CD4-positive, alpha-beta T cell (primary cell): ENCODE data around the gene MED9. TPM values are rescaled to one million over a fixed set of nuclear protein-coding genes. Genes with fewer than 3 reads are reported as not detected.

Experiments used
- ATAC-seq: fragments of 200-7000 bp; cut with Tn5 transposase; one replicate; pipeline ENCODE4 v1.10.0; 2022; ENCODE audit warnings: mild to moderate bottlenecking; ENCODE audit not compliant: poor library complexity
- CTCF ChIA-PET: fragments of 350-600 bp; sonication (Branson Sonifier 250); formaldehyde crosslinking; loops from one replicate; lab custom pipeline; 2021; ENCODE audit warnings: antibody characterized with exemption, inconsistent platforms; lab: Charles Lee
- POLR2A ChIA-PET: fragments of 350-600 bp; sonication (Branson Sonifier 250); formaldehyde crosslinking; loops from one replicate; lab custom pipeline; 2021; ENCODE audit warnings: antibody characterized with exemption, inconsistent platforms; lab: Charles Lee
- DNase-seq, 14 experiments: peaks; one replicate each; pipeline ENCODE4 v3.0.0-alpha.2; 2013 to 2020; ENCODE audit warnings: mixed read lengths in 2 of 14
- H3K27ac ChIP-seq, 2 donors: one replicate each; pipeline versions ENCODE4 v1.5.1 to v1.7.0; 2013; ENCODE audit warnings: low read length in 2 of 2, low read depth in 1 of 2, mild to moderate bottlenecking in 1 of 2
- H3K27me3 ChIP-seq, 2 experiments: 1 replicate in 1 of 2; 2 replicates in 1 of 2; pipeline versions ENCODE4 v1.6.1 to v1.7.0; 2013; ENCODE audit warnings: low read length in 2 of 2, control low read depth in 1 of 2, mild to moderate bottlenecking in 1 of 2, moderate library complexity in 1 of 2; ENCODE audit not compliant: insufficient read depth in 2 of 2, control insufficient read depth in 1 of 2
- H3K36me3 ChIP-seq: one replicate; pipeline ENCODE4 v1.6.1; 2013; ENCODE audit warnings: low read length, control low read depth; ENCODE audit not compliant: insufficient read depth
- H3K4me1 ChIP-seq: one replicate; pipeline ENCODE4 v1.6.1; 2013; ENCODE audit warnings: low read length, control low read depth; ENCODE audit not compliant: insufficient read depth
- H3K4me3 ChIP-seq: one replicate; pipeline ENCODE4 v1.5.1; 2013; ENCODE audit warnings: mild to moderate bottlenecking, low read length, moderate library complexity
- H3K9me3 ChIP-seq, 2 experiments: 1 replicate in 1 of 2; 2 replicates in 1 of 2; pipeline versions ENCODE4 v1.6.1 to v1.7.0; 2013; ENCODE audit warnings: low read length in 2 of 2, mild to moderate bottlenecking in 2 of 2, control low read depth in 1 of 2, moderate library complexity in 1 of 2; ENCODE audit not compliant: control insufficient read depth in 1 of 2, insufficient read depth in 1 of 2
- H3K27ac Mint-ChIP-seq: one replicate; pipeline ENCODE4 v1.8.0; 2020; ENCODE audit warnings: mixed read lengths
- H3K27me3 Mint-ChIP-seq: one replicate; pipeline ENCODE4 v1.8.0; 2021; ENCODE audit warnings: mixed read lengths
- H3K36me3 Mint-ChIP-seq: one replicate; pipeline ENCODE4 v1.8.0; 2021; ENCODE audit warnings: low read depth, mixed read lengths
- H3K4me1 Mint-ChIP-seq: one replicate; pipeline ENCODE4 v1.8.0; 2021; ENCODE audit warnings: low read depth, mixed read lengths
- H3K4me3 Mint-ChIP-seq: one replicate; pipeline ENCODE4 v1.8.0; 2020; ENCODE audit warnings: mild to moderate bottlenecking, mixed read lengths
- H3K9me3 Mint-ChIP-seq: one replicate; pipeline ENCODE4 v1.8.0; 2020; ENCODE audit warnings: mixed read lengths
- CTCF ChIP-seq: fragments of 200-600 bp; IDR thresholded peaks from one replicate; pipeline ENCODE4 v1.8.0; 2022; ENCODE audit warnings: antibody characterized with exemption, mild to moderate bottlenecking
- intact Hi-C, 2 experiments: fragments of 100-400 bp; cut with DNase I in 1 of 2; cut with micrococcal nuclease in 1 of 2; formaldehyde crosslinking; loops; one replicate each; pipeline versions ENCODE4 v1.15.1 to v1.9.0; 2023 to 2025; cut with DNase I, micrococcal nuclease
- total RNA-seq, 174 experiments: library from RNA in 2 of 174; stranded (reverse) in 2 of 174; gene quantifications; one replicate each; pipeline ENCODE4 v1.2.3 and lab custom pipeline; 2021 to 2026

MED9 gene
- total RNA-seq, 2 experiments from 2014 or later = 27.0 to 27.9 TPM

GRCh38 chr17:17469358-17469757 lies 7.4 kb upstream of the MED9 start:
- Mint-ChIP-seq H3K4me3 (no peak overlapping the region), H3K27ac (no peak overlapping the region), H3K27me3 (peaks cover 18% of the 10 kb centered on the region), H3K36me3 (no peaks in the 10 kb centered on the region), H3K4me1 (no peaks in the 10 kb centered on the region), H3K9me3 (no peaks in the 10 kb centered on the region)
- DNase-seq (no peak), ATAC-seq (no peak)
- Histone ChIP-seq H3K4me3 (no peak overlapping the region), H3K9me3 (no peaks in the 10 kb centered on the region), H3K4me1 (no peaks in the 10 kb centered on the region), H3K27ac (no peak overlapping the region), H3K36me3 (no peaks in the 10 kb centered on the region), H3K27me3 (peaks cover 8 to 11% of the 10 kb centered on the region in 2 experiments)
- ChIA-PET CTCF (no interaction called here), POLR2A (no interaction called here)
- TF ChIP-seq CTCF = no peak
- intact Hi-C loops = no loop called here

GRCh38 chr17:17469996-17470395 lies 6.8 kb upstream of the MED9 start:
- TF ChIP-seq CTCF = no peak
- H3K4me1 Mint-ChIP-seq = no peaks in the 10 kb centered on the region
- no peaks in the 10 kb centered on the region for H3K36me3 Mint-ChIP-seq
- no peaks in the 10 kb centered on the region for H3K36me3 ChIP-seq
- no peak overlapping the region for H3K4me3 Mint-ChIP-seq
- ChIA-PET CTCF (no interaction called here), POLR2A (no interaction called here)
- H3K4me1 ChIP-seq = no peaks in the 10 kb centered on the region
- no peak for ATAC-seq
- DNase-seq = no peak
- no peaks in the 10 kb centered on the region for H3K9me3 ChIP-seq
- intact Hi-C loops = no loop called here
- H3K27ac ChIP-seq = no peak overlapping the region
- H3K27me3 Mint-ChIP-seq = peaks cover 13% of the 10 kb centered on the region
- no peak overlapping the region for H3K27ac Mint-ChIP-seq
- no peaks in the 10 kb centered on the region for H3K9me3 Mint-ChIP-seq
- no peak overlapping the region for H3K4me3 ChIP-seq
- peaks cover 8 to 11% of the 10 kb centered on the region in 2 experiments for H3K27me3 ChIP-seq

GRCh38 chr17:17472333-17472920 lies 4.4 kb upstream of the MED9 start:
- POLR2A ChIA-PET = no interaction called here
- Mint-ChIP-seq H3K4me1 (peaks cover 9% of the 10 kb centered on the region), H3K9me3 (no peaks in the 10 kb centered on the region)

More at GRCh38 chr17:17472333-17472920, 4.4 kb upstream of the MED9 start:
- no peaks in the 10 kb centered on the region for H3K9me3 ChIP-seq
- TF ChIP-seq CTCF = no peak
- H3K27ac ChIP-seq = no peak overlapping the region
- Mint-ChIP-seq H3K4me3 (no peak overlapping the region), H3K27me3 (peaks cover 10% of the 10 kb centered on the region), H3K36me3 (peaks cover 7% of the 10 kb centered on the region), H3K27ac (no peak overlapping the region)
- H3K4me3 ChIP-seq = no peak overlapping the region
- ATAC-seq (no peak), DNase-seq (no peak)
- peaks cover 12% of the 10 kb centered on the region for H3K4me1 ChIP-seq
- CTCF ChIA-PET = interaction anchor here (1.2 kb wide), 1 partner anchor 24 kb away, joined by 4 read pairs; no protein-coding TSS in a partner anchor
- intact Hi-C loops = no loop called here
- H3K27me3 ChIP-seq = peaks cover 8 to 11% of the 10 kb centered on the region in 2 experiments
- H3K36me3 ChIP-seq = no peaks in the 10 kb centered on the region
